ENCODE measurements around the gene FGF22. TPM values are rescaled to one million over a fixed set of nuclear protein-coding genes. Genes with fewer than 3 reads are reported as not detected.

The FGF22 gene
- total and polyA plus RNA-seq, 2 of the 8 experiments (the other 6 are each of a cell fraction or from before 2014, with no cell fraction given): 0.44 to 1.7 TPM

DNA sequence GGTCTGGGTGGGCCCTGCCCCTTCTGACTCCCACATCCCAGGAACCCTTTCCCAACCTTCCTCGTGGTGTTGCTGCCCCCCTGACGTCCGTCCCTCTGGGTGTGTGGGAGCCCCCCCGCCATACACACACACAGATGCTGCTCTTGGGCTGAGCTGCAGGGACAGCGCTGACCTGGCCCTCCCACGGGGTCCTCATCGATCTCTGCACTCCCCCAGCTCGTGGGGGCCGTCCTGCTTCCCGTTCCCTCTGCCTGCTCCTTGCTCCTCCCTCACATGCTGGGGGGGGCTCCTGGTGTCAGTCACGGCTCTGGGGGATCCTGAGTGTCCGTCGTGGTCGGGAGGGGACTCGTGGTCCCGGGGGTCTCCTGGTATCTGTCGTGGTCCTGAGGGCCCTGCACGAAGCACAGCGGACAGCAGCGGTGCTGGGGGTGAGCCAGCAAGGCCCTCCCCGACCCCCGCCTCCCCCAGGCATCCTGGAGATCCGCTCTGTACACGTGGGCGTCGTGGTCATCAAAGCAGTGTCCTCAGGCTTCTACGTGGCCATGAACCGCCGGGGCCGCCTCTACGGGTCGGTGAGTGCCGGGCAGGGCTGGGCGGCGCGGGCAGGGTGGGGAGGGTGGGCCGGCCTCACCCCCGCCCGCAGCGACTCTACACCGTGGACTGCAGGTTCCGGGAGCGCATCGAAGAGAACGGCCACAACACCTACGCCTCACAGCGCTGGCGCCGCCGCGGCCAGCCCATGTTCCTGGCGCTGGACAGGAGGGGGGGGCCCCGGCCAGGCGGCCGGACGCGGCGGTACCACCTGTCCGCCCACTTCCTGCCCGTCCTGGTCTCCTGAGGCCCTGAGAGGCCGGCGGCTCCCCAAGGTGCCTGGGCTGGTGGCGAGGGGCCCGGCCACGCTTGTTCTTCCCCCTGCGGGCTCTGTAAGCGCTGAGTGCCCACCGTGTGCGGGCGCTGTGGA, 3.4 kb downstream of the FGF22 start (continued):
- TF ChIP-seq KDM1A (IDR thresholded peaks at IDR 0.05; ENCODE audit: borderline replicate concordance, low read length) (no peak), PHF8 (conservative IDR thresholded peaks at IDR 0.05; ENCODE audit: low read depth, low read length) (no peak), CEBPB (IDR thresholded peaks at IDR 0.05; ENCODE audit: low read depth, low read length) (no peak), JUN (IDR thresholded peaks at IDR 0.05; ENCODE audit: low read depth, low read length) (no peak), SRF (IDR thresholded peaks at IDR 0.05; ENCODE audit: low read depth, low read length) (no peak), TBP (IDR thresholded peaks at IDR 0.05; ENCODE audit: low read depth, low read length) (no peak), CHD1 (IDR thresholded peaks at IDR 0.05; ENCODE audit: low read depth, low read length) (no peak)
- TF ChIP-seq, protein P1, sequence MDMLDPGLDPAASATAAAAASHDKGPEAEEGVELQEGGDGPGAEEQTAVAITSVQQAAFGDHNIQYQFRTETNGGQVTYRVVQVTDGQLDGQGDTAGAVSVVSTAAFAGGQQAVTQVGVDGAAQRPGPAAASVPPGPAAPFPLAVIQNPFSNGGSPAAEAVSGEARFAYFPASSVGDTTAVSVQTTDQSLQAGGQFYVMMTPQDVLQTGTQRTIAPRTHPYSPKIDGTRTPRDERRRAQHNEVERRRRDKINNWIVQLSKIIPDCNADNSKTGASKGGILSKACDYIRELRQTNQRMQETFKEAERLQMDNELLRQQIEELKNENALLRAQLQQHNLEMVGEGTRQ (IDR thresholded peaks at IDR 0.05; ENCODE audit: low read length): no peak
- TF ChIP-seq, protein P2, sequence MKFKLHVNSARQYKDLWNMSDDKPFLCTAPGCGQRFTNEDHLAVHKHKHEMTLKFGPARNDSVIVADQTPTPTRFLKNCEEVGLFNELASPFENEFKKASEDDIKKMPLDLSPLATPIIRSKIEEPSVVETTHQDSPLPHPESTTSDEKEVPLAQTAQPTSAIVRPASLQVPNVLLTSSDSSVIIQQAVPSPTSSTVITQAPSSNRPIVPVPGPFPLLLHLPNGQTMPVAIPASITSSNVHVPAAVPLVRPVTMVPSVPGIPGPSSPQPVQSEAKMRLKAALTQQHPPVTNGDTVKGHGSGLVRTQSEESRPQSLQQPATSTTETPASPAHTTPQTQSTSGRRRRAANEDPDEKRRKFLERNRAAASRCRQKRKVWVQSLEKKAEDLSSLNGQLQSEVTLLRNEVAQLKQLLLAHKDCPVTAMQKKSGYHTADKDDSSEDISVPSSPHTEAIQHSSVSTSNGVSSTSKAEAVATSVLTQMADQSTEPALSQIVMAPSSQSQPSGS (IDR thresholded peaks at IDR 0.05; ENCODE audit: low read length): no peak
